GM12878 (cell line): ENCODE data around the gene SMOC1. TPM values are rescaled to one million over a fixed set of nuclear protein-coding genes. Genes with fewer than 3 reads are reported as not detected.

Experiments
- ATAC-seq: fragments of 200-7000 bp; cut with Tn5 transposase; 3 replicates; pipeline ENCODE4 v1.9.1; 2020; ENCODE audit warnings: mild to moderate bottlenecking, moderate library complexity
- BruUV-seq: library from RNA; stranded (reverse); fragments of 400-500 nt; replicated peaks from 2 replicates; lab custom pipeline; 2021; lab: Mats Ljungman, UMichigan
- CTCF ChIA-PET: fragments of 300-600 bp; sonication (Branson Sonifier 250); formaldehyde crosslinking; extraction: SDS; loops from one replicate; lab custom pipeline; 2021; ENCODE audit warnings: inconsistent platforms; lab: Yijun Ruan, JAX
- POLR2A ChIA-PET: fragments of 350-600 bp; formaldehyde crosslinking; extraction: SDS; loops from one replicate; lab custom pipeline; 2021; ENCODE audit warnings: inconsistent platforms; lab: Charles Lee
- RAD21 ChIA-PET: fragments of 300-600 bp; sonication (Branson Sonifier 250); formaldehyde crosslinking; loops from one replicate; lab custom pipeline; 2023; ENCODE audit warnings: antibody characterized with exemption; ENCODE audit not compliant: unreplicated experiment; lab: Charles Lee
- SMC1A ChIA-PET: fragments of 300-600 bp; sonication (Branson Sonifier 250); formaldehyde crosslinking; loops from one replicate; lab custom pipeline; 2023; ENCODE audit not compliant: unreplicated experiment, uncharacterized antibody; lab: Charles Lee
- DNase-seq: peaks from one replicate; pipeline ENCODE4 v3.0.0-alpha.2; 2011; ENCODE audit warnings: low read depth, low spot score
- FAIRE-seq: peaks from 3 replicates; lab custom pipeline; 2011; peaks lifted over from hg19 to GRCh38; lab: Jason Lieb, UNC
- H2AFZ ChIP-seq: 2 replicates; pipeline ENCODE4 v1.6.0; 2011; ENCODE audit warnings: low read depth, low read length, control low read depth; ENCODE audit not compliant: control insufficient read depth
- H3K27ac ChIP-seq: 2 replicates; pipeline ENCODE4 v1.5.1; 2011; ENCODE audit warnings: control low read depth; ENCODE audit not compliant: control insufficient read depth, insufficient read depth
- H3K27me3 ChIP-seq, 2 experiments: replicated peaks in 1 of 2; 2 replicates each; pipeline versions ENCODE4 v1.6.0 to v1.6.1; 2011; ENCODE audit warnings: low read length in 1 of 2; ENCODE audit not compliant: control insufficient read depth in 2 of 2, insufficient read depth in 2 of 2
- H3K36me3 ChIP-seq, 2 experiments: 2 replicates each; pipeline ENCODE4 v1.5.1; 2011; ENCODE audit warnings: low read length in 1 of 2; ENCODE audit not compliant: control insufficient read depth in 2 of 2, insufficient read depth in 2 of 2
- H3K4me1 ChIP-seq: 2 replicates; pipeline ENCODE4 v1.6.1; 2011; ENCODE audit warnings: mild to moderate bottlenecking, low read length, moderate library complexity, mixed read lengths; ENCODE audit not compliant: control insufficient read depth, insufficient read depth
- H3K4me2 ChIP-seq: 2 replicates; pipeline ENCODE4 v1.6.0; 2011; ENCODE audit warnings: control low read depth; ENCODE audit not compliant: control insufficient read depth, insufficient read depth
- H3K4me3 ChIP-seq: fragments of 200-600 bp; sonication (generic); 2 replicates; pipeline ENCODE4 v1.5.1; 2016
- H3K79me2 ChIP-seq: 2 replicates; pipeline ENCODE4 v1.6.0; 2011; ENCODE audit warnings: low read length; ENCODE audit not compliant: control insufficient read depth, insufficient read depth
- H3K9ac ChIP-seq: 2 replicates; pipeline ENCODE4 v1.8.0; 2011; ENCODE audit warnings: low read length, control low read depth, mixed read lengths; ENCODE audit not compliant: control insufficient read depth, insufficient read depth
- H3K9me3 ChIP-seq: replicated peaks from 3 replicates; pipeline ENCODE4 v1.5.1; 2011; ENCODE audit warnings: mild to moderate bottlenecking, low read length; ENCODE audit not compliant: control insufficient read depth, insufficient read depth
- H4K20me1 ChIP-seq: 2 replicates; pipeline ENCODE4 v1.6.0; 2011; ENCODE audit not compliant: control insufficient read depth, insufficient read depth
- CBX5 ChIP-seq: sonication (generic); IDR thresholded peaks from 2 replicates; pipeline ENCODE4 v1.6.1; 2016; ENCODE audit warnings: low read depth, moderate library complexity, mild to moderate bottlenecking, inconsistent platforms
- CREB1 ChIP-seq: IDR thresholded peaks from 2 replicates; pipeline ENCODE4 v1.6.1; 2012; ENCODE audit warnings: low read depth, mild to moderate bottlenecking, inconsistent platforms
- CTCF ChIP-seq, 3 experiments: IDR thresholded peaks in 2 of 3; conservative IDR thresholded peaks in 1 of 3; 2 replicates each; pipeline ENCODE4 v1.5.1; 2011; ENCODE audit warnings: low read depth in 3 of 3, low read length in 3 of 3, mild to moderate bottlenecking in 3 of 3, control low read depth in 2 of 3, moderate library complexity in 2 of 3, inconsistent platforms in 1 of 3, mixed read lengths in 1 of 3; ENCODE audit not compliant: control insufficient read depth in 2 of 3, insufficient read depth in 1 of 3; ENCODE audit errors: extremely low read depth in 1 of 3
- EGR1 ChIP-seq, 2 experiments: IDR thresholded peaks; 1 replicate in 1 of 2; 2 replicates in 1 of 2; pipeline ENCODE4 v1.6.1; 2011 to 2012; ENCODE audit warnings: low read depth in 2 of 2, low read length in 2 of 2, borderline replicate concordance in 1 of 2, mild to moderate bottlenecking in 1 of 2, moderate library complexity in 1 of 2
- HDAC6 ChIP-seq: fragments of 200-600 bp; sonication (generic); IDR thresholded peaks from one replicate; pipeline ENCODE4 v1.8.0; 2017; ENCODE audit warnings: antibody characterized with exemption; ENCODE audit not compliant: unreplicated experiment
- HDGF ChIP-seq: fragments of 450-650 bp; IDR thresholded peaks from 2 replicates; pipeline ENCODE4 v1.6.1; 2016; ENCODE audit warnings: antibody characterized with exemption
- PAX5 ChIP-seq: IDR thresholded peaks from 2 replicates; pipeline ENCODE4 v1.6.1; 2011; ENCODE audit warnings: low read depth, low read length, borderline replicate concordance
- PAX8 ChIP-seq: fragments of 450-650 bp; IDR thresholded peaks from 2 replicates; pipeline ENCODE4 v1.6.1; 2017; ENCODE audit warnings: mild to moderate bottlenecking, moderate library complexity
- SIN3A ChIP-seq: IDR thresholded peaks from 2 replicates; pipeline ENCODE4 v1.6.1; 2012; ENCODE audit warnings: low read depth, low read length, improper control_type of control experiment
- ZNF207 ChIP-seq: fragments of 450-650 bp; IDR thresholded peaks from 2 replicates; pipeline ENCODE4 v1.6.1; 2014; ENCODE audit warnings: antibody characterized with exemption, mild to moderate bottlenecking, borderline replicate concordance
- WGBS: methylation state at CpG from one replicate; pipeline ENCODE4 v1.1.6; 2016; ENCODE audit warnings: low lambda C conversion rate; ENCODE audit not compliant: insufficient replicate concordance, insufficient coverage; ENCODE audit errors: missing lambda C conversion rate; 5-methylcytosine and 5-hydroxymethylcytosine counted together
- in situ Hi-C: fragments of 300-500 bp; cut with MboI; formaldehyde crosslinking; loops from 9 replicates; pipeline ENCODE4 v1.14.3; 2018; ENCODE audit warnings: mixed read lengths
- intact Hi-C: fragments of 100-400 bp; cut with micrococcal nuclease; formaldehyde crosslinking; loops from one replicate; pipeline ENCODE4 v1.14.2; 2022; ENCODE audit not compliant: unreplicated experiment
- polyA plus RNA-seq, 11 experiments: library from polyadenylated mRNA; depleted of rRNA in 4 of 11; unstranded in 6 of 11; stranded (reverse) in 5 of 11; fragments of >200 nt; fragmentation: Nextera tagmentation in 4 of 11; fragmentation: Illumina TruSeq in 1 of 11; extraction: Ambion mirVana in 4 of 11; extraction: Trizol in 1 of 11; gene quantifications; 1 replicate in 1 of 11; 2 replicates in 10 of 11; pipeline versions ENCODE4 v1.2.1 to v1.2.3, GENCODE V29; 2011 to 2016; ENCODE audit warnings: inconsistent platforms in 2 of 11, missing spikeins in 2 of 11, low read depth in 1 of 11
- total RNA-seq, 4 experiments: library from RNA; depleted of rRNA in 3 of 4; stranded (reverse); fragments of >200 nt in 3 of 4; fragmentation: Illumina TruSeq in 1 of 4; extraction: Trizol in 1 of 4; gene quantifications; 2 replicates each; pipeline versions ENCODE4 v1.2.1 to v1.2.3, GENCODE V29; 2013 to 2021

The SMOC1 gene
- total and polyA plus RNA-seq, 10 of the 15 experiments (the other 5 are each of a cell fraction or from before 2014, with no cell fraction given), result 0.03 to 0.26 (median 0.14) TPM; not detected in 7

- no peak for ATAC-seq
- Histone ChIP-seq H2AFZ (no peak overlapping the region), H4K20me1 (no peaks in the 10 kb centered on the region)
- BruUV-seq, result no TSS peak
- ChIA-PET SMC1A (no interaction called here), RAD21 (no interaction called here)
- intact Hi-C loops, result no loop called here
- TF ChIP-seq PAX5 (no peak), PAX8 (no peak), EGR1 (IDR thresholded peaks at IDR 0.05; ENCODE audit: borderline replicate concordance in 1 of 2, low read depth in 2 of 2, low read length in 2 of 2) (no peak), HDGF (no peak), CBX5 (no peak)
- TF ChIP-seq, all 136 proteins: peak for 0
- Histone ChIP-seq H3K9me3 (no peaks in the 10 kb centered on the region), H3K27me3 (peaks cover 3 to 5% of the 10 kb centered on the region in 2 experiments; a peak in 1 of 4 replicates), H3K4me1 (peaks cover 5% of the 10 kb centered on the region), H3K4me2 (no peak overlapping the region), H3K27ac (no peak overlapping the region), H3K36me3 (no peaks in the 10 kb centered on the region), H3K9ac (no peak overlapping the region), H3K4me3 (no peak overlapping the region), H3K79me2 (no peaks in the 10 kb centered on the region)
- CTCF ChIA-PET, result no interaction called here
- no peak for FAIRE-seq
- no peak for DNase-seq
- POLR2A ChIA-PET, result no interaction called here
- in situ Hi-C loops, result no loop called here
- WGBS, result 14% methylated on average over 3 of the region's 3 CpGs
Observed at GRCh38 chr14:69906201-69906600, 27.0 kb downstream of the SMOC1 start.

GRCh38 chr14:69909826-69910550, 30.8 kb downstream of the SMOC1 start:
- no peaks in the 10 kb centered on the region for H3K79me2 ChIP-seq
- no peaks in the 10 kb centered on the region for H3K9me3 ChIP-seq
- no peak overlapping the region for H3K9ac ChIP-seq
- intact Hi-C loops (no loop called here), in situ Hi-C loops (no loop called here)
- H3K4me3 ChIP-seq, result no peak overlapping the region
- H4K20me1 ChIP-seq, result no peaks in the 10 kb centered on the region
- ATAC-seq (no peak), FAIRE-seq (no peak), DNase-seq (no peak)
- POLR2A ChIA-PET, result no interaction called here
- H3K27me3 ChIP-seq, result peaks cover 2 to 5% of the 10 kb centered on the region in 2 experiments; a peak in 1 of 4 replicates
- RAD21 ChIA-PET, result no interaction called here
- 41% methylated on average over 7 of the region's 7 CpGs for WGBS
- CTCF ChIA-PET, result no interaction called here
- no peak overlapping the region for H3K27ac ChIP-seq
- SMC1A ChIA-PET, result interaction anchor here (1.2 kb wide), 1 partner anchor 29 kb away, joined by 3 read pairs; no protein-coding TSS in a partner anchor
- no peak overlapping the region for H2AFZ ChIP-seq
- H3K4me1 ChIP-seq, result peaks cover 5% of the 10 kb centered on the region
- no peak for TF ChIP-seq HDAC6
- TF ChIP-seq CTCF (IDR thresholded peaks at IDR 0.05 in 2 of 3, conservative IDR thresholded peaks at IDR 0.05 in 1 of 3; ENCODE audit: control insufficient read depth in 2 of 3, extremely low read depth in 1 of 3, insufficient read depth in 1 of 3, low read depth in 3 of 3, low read length in 3 of 3), result no peak
- no peak for TF ChIP-seq CREB1
- TF ChIP-seq SIN3A, result no peak
- no peak for TF ChIP-seq ZNF207
- no peak overlapping the region for H3K4me2 ChIP-seq
- H3K36me3 ChIP-seq, result no peaks in the 10 kb centered on the region
- BruUV-seq, result no TSS peak
